Central memory CD4-positive, alpha-beta T cell (primary cell): Measurements from ENCODE around the gene MYH6.
"Not testable (repeated sequence)": the region's sequence is repeated elsewhere in the genome, so short reads cannot be mapped to it uniquely, and the experiment has no call there.

Experiments
- DNase-seq: peaks from one replicate; pipeline ENCODE4 v3.0.0; 2022

Gene MYH6

GRCh38 chr14:23435543-23436326, 27.7 kb upstream of the MYH6 start, which contains the start of gene MYH7:
MYH7 (minus strand) TSS chr14:23435660; CDS start chr14:23433732, 1,928 bp downstream.
- DNase-seq = no peak

GRCh38 chr14:23434488-23435222, 26.6 kb upstream of the MYH6 start:
- no peak for DNase-seq

- DNase-seq = no peak
Observed at GRCh38 chr14:23433457-23433856, 25.4 kb upstream of the MYH6 start.

GRCh38 chr14:23432946-23433345, 24.9 kb upstream of the MYH6 start:
- DNase-seq = no peak

GRCh38 chr14:23432102-23432925, 24.2 kb upstream of the MYH6 start:
- no peak for DNase-seq

GRCh38 chr14:23431486-23431885, 23.4 kb upstream of the MYH6 start:
- no peak for DNase-seq

GRCh38 chr14:23430723-23431085, 22.6 kb upstream of the MYH6 start:
- no peak for DNase-seq

- no peak for DNase-seq
Observed at GRCh38 chr14:23430016-23430722, 22.1 kb upstream of the MYH6 start.

GRCh38 chr14:23428686-23429495, 20.8 kb upstream of the MYH6 start:
- DNase-seq = no peak

GRCh38 chr14:23425798-23426197, 17.7 kb upstream of the MYH6 start:
- DNase-seq = not testable (repeated sequence)

- no peak for DNase-seq
Observed at GRCh38 chr14:23425169-23425568, 17.1 kb upstream of the MYH6 start.

- DNase-seq = no peak
Observed at GRCh38 chr14:23423657-23424056, 15.6 kb upstream of the MYH6 start.

GRCh38 chr14:23421594-23421993, 13.5 kb upstream of the MYH6 start:
- no peak for DNase-seq

GRCh38 chr14:23419646-23420045, 11.6 kb upstream of the MYH6 start:
- not testable (repeated sequence) for DNase-seq

GRCh38 chr14:23418021-23418420, 9.9 kb upstream of the MYH6 start:
- no peak for DNase-seq

GRCh38 chr14:23417269-23417668, 9.2 kb upstream of the MYH6 start:
- DNase-seq = not testable (repeated sequence)

GRCh38 chr14:23416801-23417200, 8.7 kb upstream of the MYH6 start:
- no peak for DNase-seq

- DNase-seq = no peak
Observed at GRCh38 chr14:23415821-23416778, 8.0 kb upstream of the MYH6 start.

GRCh38 chr14:23414906-23415820, 7.1 kb upstream of the MYH6 start:
- no peak for DNase-seq
